GM18868 (cell line): ENCODE measurements around the gene CCDC51.
"Not testable (repeated sequence)": the region's sequence is repeated elsewhere in the genome, so short reads cannot be mapped to it uniquely, and the experiment has no call there.

Experiments
- ATAC-seq: cut with Tn5 transposase; IDR thresholded peaks from one replicate; pipeline ENCODE4 v1.9.1; 2021; ENCODE audit warnings: mild to moderate bottlenecking, moderate library complexity; ENCODE audit not compliant: unreplicated experiment

The CCDC51 gene

GRCh38 chr3:48439820-48440589 lies at the start of gene CCDC51, which contains the start of gene TMA7:
Gene CCDC51 (minus strand): TSS chr3:48440119. CDS start chr3:48435128, 4,991 bp downstream.
Gene TMA7 (plus strand): TSS chr3:48440257. CDS start chr3:48440297, 40 bp downstream.
- ATAC-seq, result peak; percentile 92

- ATAC-seq, result no peak
These were observed 47.0 kb upstream of the CCDC51 start for GRCh38 chr3:48486952-48487351.

GRCh38 chr3:48482822-48483221 lies 42.9 kb upstream of the CCDC51 start:
- not testable (repeated sequence) for ATAC-seq

- ATAC-seq, result not testable (repeated sequence)
These were observed 41.0 kb upstream of the CCDC51 start for GRCh38 chr3:48480891-48481290.

GRCh38 chr3:48478626-48479555 lies 39.0 kb upstream of the CCDC51 start:
- no peak for ATAC-seq

GRCh38 chr3:48477959-48478520 lies 38.1 kb upstream of the CCDC51 start:
- ATAC-seq, result no peak

- ATAC-seq, result no peak
These were observed 36.6 kb upstream of the CCDC51 start for GRCh38 chr3:48476426-48477053.

- no peak for ATAC-seq
These were observed 35.3 kb upstream of the CCDC51 start for GRCh38 chr3:48475188-48475587.

- ATAC-seq, result no peak
These were observed 34.7 kb upstream of the CCDC51 start for GRCh38 chr3:48474619-48475018.

- ATAC-seq, result not testable (repeated sequence)
These were observed 34.1 kb upstream of the CCDC51 start for GRCh38 chr3:48474031-48474430.

- ATAC-seq, result no peak
These were observed 33.7 kb upstream of the CCDC51 start for GRCh38 chr3:48473617-48473952.

- peak; percentile 85 for ATAC-seq
These were observed 33.2 kb upstream of the CCDC51 start for GRCh38 chr3:48472923-48473616.

GRCh38 chr3:48472673-48472922 lies 32.7 kb upstream of the CCDC51 start:
- peak; percentile 16 for ATAC-seq

- no peak for ATAC-seq
These were observed 30.4 kb upstream of the CCDC51 start for GRCh38 chr3:48470286-48470685.

- ATAC-seq, result no peak
These were observed 29.4 kb upstream of the CCDC51 start for GRCh38 chr3:48469046-48469915.

- ATAC-seq, result no peak
These were observed 28.4 kb upstream of the CCDC51 start for GRCh38 chr3:48468329-48468731.

GRCh38 chr3:48467473-48468267 lies 27.8 kb upstream of the CCDC51 start:
- ATAC-seq, result no peak

- no peak for ATAC-seq
These were observed 27.2 kb upstream of the CCDC51 start for GRCh38 chr3:48467110-48467454.
